Stimulated activated CD4-positive, alpha-beta T cell treated with anti-CD3 and anti-CD28 coated beads, Interleukin-12 subunit alpha, Interleukin-12 subunit beta, amount 100 ng/mL, for 24 hours (primary cell): Measurements from ENCODE around the gene SMARCC1.
"Not testable (repeated sequence)": the region's sequence is repeated elsewhere in the genome, so short reads cannot be mapped to it uniquely, and the experiment has no call there.

Experiments used
- DNase-seq, 2 experiments: peaks; one replicate each; pipeline ENCODE4 v3.0.0-alpha.2; 2020; ENCODE audit warnings: low read depth in 2 of 2

The SMARCC1 gene

DNA sequence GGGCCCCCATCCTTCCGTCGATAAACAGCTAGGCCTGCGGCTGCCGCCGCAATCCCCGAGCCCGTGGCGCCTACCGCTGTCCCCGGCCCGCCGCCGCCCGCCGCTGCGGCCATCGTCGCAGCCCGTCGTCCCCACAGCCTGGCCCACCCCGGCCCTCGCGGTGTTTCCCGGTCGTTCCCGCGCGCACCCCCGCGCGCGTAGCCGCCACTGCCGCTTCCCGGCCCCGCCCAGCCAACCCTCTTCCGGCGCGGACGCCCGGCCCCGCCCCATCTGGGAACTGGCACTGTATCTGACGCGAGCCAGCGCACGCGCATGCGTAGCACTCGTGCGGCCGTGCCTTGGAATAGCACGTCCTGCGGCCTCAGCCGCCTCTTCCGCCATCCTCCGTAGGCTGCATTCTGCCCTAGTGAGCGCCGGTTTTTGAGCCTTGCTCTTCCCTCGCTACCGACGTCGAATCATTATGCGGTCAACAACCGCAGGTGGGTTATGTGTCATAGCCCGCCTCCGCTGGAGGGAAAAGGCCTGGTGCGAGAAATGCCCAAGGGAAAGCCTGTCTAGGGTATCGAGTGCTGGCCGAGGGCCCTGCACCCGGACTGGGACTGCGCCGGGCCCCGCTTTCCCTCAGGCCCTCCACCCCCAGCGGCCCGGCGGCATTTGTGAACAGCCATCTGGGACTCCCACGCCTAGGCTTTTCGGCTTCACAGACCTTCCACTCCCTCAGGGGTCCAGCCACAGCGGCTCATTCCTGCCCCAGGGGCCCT is at the start of gene SMARCC1:
TSS of gene SMARCC1 (minus strand) at position 209 of the 761 bp plus-strand sequence. CDS start at position 113, 96 bp downstream.
- DNase-seq, result peak; percentile 90 to 96

GRCh38 chr3:47829482-47829881 is 47.8 kb upstream of the SMARCC1 start:
- DNase-seq, result not testable (repeated sequence)

GRCh38 chr3:47825590-47825989 is 43.9 kb upstream of the SMARCC1 start:
- DNase-seq, result no peak

DNA sequence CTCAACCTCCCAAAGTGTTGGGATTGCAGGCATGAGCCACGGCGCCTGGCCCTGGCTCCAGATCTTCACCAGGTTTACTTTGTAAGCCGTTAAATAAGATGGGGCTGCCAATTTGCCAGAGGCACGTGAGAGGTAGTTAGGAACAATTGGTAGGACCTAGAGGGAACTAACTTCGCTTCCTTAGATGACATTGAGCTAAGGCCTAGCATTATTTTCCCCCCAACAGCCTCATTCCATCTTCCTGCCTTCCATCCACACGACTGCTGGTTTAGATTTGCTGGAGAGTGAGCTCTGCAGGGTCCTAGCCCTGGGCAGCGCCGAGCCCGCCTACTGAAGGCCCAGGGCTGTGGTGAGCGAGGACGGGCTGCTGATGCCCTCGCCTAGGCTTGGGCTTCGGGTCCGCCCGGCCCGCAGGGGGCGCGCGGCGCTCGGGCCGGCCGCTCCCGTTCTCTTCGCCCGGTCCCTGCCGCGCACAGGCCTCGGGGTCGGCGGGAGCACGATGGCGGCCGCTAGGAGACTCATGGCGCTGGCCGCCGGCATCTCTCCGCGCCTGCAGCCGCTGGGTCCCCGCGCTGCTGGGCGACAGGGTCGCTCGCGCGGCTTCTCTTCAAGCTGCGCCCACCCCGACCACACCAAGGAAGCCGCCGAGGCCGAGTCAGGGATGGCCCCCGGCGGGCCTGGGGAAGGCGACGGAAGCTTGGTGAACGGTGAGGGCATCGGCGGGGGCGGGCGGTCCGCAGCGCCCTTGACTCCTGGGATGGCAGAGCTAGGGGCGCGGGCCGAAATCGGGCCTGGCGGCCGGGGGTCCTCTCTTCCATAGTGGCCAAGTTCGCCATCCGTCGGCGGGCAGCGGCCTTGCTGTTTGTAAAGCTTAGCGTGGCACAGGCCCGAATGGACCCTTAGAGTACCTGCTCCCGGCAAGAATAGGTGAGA is 43.1 kb upstream of the SMARCC1 start:
- DNase-seq, result peak; percentile 60 to 61

DNA sequence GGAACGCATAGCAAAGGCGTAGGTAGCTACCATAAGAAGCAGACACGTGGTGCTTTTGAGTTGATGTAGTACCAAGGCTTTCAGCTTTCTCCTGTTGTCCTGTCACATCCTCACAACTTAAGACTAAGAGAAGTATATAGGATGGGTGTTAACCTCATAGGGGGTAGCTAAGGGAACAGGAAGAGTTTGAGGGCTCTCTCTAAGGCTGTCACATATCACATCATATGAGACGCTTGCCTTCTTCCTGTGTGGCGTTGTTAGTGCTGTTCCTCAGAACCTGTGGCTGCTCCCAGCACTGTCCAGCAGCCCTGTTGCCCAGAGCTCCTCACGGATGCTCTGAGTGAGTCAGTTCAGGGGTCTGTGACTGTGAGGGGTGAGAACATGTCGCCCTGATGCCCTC is 35.9 kb upstream of the SMARCC1 start:
- DNase-seq, result no peak

DNA sequence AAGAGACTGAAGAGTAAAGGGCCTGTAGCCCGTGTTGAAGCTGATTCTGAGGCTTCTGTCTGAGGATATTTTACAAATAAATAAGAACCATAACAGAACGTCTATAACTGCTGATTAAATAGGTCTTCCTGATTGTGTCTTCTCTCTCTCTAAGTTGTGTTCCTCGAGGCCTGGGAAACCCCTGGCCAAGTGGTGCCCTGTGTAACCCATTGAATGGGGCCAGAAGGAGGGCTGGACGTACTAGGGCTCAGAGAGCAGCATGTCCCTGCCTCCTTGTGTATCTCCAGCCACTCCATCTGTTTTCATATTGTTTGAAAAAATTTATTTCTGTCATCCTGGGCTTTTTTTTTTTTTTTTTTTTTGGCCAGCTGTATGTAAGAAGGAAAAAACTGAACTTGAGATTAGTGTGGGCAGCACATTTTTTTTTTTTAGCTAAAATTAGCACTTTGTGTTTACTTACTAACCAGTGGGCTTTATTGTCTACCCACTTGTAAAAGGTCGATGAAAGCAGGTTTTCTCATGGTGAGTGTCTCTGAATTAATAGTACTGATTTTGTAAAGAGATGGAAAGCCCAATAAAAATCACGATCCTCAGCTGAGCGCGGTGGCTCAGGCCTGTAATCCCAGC is 32.0 kb upstream of the SMARCC1 start:
- no peak for DNase-seq

GRCh38 chr3:47804577-47804976 is 22.9 kb upstream of the SMARCC1 start:
- DNase-seq, result no peak

DNA sequence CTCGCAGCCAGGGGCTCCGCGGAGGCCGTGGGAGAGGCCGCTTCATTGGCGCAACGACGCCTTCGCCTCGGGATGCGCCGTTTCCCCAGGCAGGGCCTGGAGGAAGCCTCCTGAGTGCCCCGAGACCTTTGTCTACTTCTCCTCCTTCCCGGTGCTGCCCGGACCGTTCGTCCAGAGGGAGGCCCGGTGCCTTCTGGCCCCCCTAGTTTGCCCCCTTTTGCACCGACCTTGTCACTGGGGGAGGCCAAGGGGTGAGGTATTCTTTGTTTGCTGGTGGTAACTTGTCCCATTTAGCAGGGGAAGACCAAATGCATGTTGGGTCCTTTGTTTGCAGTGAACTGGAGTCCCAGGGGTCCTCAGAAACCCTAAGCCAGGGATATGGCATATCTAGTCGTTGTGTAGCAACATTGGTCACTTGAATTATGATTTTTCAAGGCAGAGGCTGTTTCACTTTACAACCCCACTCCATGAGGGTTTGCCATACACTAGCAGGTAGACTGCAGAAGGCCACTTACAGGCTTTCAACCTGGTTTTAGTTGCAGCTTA is 21.9 kb upstream of the SMARCC1 start:
- DNase-seq, result no peak

DNA sequence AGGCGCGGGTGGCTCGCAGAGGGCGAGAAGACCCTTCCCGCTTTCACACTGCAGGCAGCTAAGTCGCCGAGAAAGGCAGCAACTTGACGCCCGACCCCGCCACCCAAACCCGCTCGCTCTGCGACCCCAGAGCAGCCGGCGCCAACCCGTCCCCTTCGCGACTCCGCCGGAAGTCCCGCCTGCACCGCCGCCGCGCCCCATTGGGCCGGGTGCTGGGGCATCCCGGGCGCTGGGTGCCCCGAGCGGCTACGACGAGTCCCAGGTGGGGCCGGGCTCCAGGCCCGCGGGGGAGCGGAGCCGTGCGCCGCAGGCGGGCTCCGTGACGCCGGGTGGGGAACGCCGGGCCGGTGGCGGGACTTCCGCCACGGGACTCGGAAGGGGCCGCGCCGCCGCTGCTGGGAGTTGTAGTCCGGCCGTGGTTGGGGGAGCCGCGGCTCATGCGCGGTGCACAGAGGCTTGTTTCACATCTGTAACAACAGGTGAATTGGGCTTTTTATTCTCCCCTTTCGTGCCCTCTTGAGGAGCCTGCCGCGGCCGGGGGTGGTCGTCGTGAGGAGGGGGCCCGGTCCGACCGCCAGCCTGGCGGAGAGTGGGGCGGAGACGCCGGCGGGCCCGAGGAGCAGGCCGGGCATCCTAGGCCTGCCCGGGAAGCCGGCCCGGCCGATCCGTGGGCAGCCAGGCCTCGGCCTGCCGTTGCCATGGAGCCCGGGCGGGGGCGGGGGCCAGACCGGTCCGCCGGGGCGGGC is 21.2 kb upstream of the SMARCC1 start, which contains the start of gene DHX30:
TSS of gene DHX30 (plus strand) at position 405 of the 746 bp plus-strand sequence. CDS start 7,546 bp downstream, outside the sequence.
- peak; percentile 77 to 80 for DNase-seq

- DNase-seq, result no peak
Measured at GRCh38 chr3:47799733-47800132, 18.0 kb upstream of the SMARCC1 start.

GRCh38 chr3:47794544-47794943 is 12.9 kb upstream of the SMARCC1 start:
- DNase-seq, result no peak

- DNase-seq, result no peak
Measured at GRCh38 chr3:47792699-47793098, 11.0 kb upstream of the SMARCC1 start.

DNA sequence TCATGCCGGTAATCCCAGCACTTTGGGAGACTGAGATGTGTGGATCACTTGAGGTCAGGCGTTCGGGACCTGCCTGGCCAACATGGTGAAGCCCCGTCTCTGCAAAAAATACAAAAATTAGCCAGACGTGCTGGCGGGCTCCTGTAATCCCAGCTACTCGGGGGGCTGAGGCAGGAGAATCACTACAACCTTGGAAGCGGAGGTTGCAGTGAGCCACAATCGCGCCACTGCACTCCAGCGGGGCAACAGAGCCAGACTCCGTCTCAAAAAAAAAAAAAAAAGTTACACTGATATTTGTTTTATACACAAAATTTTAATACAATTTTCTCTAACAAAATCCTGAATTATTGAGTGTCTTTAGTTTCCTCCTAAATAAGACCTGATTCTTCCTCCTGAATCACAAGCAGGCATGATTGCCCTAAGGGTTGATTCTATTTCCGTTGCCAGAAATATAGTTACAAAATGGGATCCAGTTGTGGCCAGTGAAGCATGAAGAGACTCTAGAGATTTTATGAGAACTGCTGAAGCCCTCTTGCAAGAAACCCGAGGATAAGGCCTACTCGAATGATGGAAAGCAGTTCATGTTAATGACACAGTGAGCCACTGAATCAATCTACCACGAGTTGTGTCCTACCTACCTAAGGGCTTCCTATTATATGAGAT is 9.6 kb upstream of the SMARCC1 start:
- no peak for DNase-seq

DNA sequence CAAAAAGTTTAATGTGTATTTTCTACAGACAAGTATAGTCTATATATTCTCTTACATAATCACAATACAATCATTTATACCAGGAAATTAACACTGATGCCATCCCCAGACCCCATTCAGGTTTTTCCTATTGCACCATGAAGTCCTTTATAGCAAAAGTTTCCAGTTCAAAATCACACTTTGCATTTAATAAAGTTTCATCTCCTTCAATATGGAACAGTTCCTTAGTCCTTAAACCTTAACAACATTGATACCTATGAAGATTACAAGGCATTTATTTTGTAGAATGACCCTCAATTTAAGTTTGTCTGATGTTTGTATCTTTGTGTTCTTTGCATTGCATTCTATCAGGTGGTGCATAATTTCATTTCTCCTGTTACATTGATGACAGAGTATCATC is 2.0 kb upstream of the SMARCC1 start:
- no peak for DNase-seq

DNA sequence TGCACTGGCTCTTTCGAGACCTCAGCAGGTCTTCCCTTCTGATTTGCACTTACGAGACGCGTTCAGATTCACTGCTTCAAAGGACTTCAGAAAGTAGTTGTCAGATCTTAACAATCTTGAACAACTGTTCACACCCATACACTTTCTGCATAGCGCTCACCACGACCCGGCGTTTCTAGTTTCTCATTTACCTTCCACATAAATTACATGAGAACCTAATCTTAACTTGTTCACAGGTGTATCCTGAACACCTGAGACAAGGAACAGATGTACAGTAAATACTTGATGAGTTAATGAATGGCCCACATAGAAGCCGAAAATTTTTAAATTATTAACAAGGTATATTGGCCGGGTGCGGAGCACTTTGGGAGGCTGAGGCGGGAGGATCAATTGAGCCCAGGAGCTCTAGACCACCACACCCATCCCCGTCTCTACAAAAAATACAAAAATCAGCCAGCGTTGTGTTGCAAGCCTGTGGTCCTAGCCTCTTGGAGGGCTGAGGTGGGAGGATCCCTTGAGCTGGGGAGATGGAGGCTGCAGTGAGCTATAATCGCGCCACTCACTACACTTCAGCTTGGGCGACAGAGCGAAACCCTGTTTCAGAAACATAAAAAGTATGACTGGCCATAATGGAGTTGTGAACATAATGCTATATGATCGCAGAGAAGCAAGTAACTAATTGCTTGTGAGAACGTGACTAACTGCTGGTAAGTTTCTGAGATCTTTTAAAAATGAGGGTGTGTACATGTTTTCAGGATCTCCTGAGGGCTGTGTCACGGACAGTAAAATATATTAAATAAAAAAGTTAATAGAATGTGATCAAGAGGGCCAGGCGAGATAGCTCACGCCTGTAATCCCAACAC is 984 bp upstream of the SMARCC1 start:
- no peak for DNase-seq

- DNase-seq, result peak; percentile 35 to 56
Measured at GRCh38 chr3:47780741-47781684, 680 bp downstream of the SMARCC1 start.

DNA sequence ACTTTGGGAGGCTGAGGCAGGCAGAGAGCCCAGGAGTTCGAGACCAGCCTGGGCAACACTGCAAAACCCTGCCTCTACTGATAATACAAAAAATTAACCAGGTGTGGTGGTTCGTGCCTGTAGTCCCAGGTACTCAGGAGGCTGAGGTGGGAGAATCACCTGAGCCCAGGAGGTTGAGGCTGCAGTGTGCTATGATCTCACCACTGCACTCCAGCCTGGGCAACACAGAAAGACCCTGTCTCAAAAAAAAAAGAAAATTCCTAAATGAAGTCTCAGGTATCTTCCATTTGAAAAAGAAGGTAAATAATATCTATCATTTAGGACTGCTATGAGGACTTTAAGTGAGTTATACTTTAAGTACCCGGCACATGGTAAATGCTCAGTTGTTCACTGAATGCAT is 2.9 kb downstream of the SMARCC1 start:
- no peak for DNase-seq

GRCh38 chr3:47772788-47773187 is 8.9 kb downstream of the SMARCC1 start:
- DNase-seq, result no peak
